ENCODE measurements around the gene PXMP2.
"Not testable (repeated sequence)": the region's sequence is repeated elsewhere in the genome, so short reads cannot be mapped to it uniquely, and the experiment has no call there.

The PXMP2 gene

DNA sequence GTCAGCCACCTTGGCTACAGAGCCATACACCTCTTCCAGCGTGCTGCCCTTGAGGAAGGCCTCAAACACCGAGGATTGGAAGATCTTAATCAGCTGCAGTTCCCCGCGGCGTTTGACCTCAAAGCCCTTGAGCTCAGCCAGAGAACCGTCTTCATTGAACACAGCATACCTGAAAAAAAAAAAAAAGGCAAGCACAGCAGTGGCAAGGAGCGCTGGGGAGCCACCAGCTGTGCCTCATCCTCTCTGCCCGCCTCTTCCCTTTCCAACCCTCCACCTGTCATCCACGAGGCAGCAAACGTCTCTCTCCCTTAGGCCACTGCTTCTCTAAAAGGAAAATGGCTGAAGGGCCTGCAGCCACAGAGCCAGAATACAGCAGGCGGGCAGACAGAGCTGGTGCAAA is 26.4 kb upstream of the PXMP2 start:
- DNase-seq, result no peak

DNA sequence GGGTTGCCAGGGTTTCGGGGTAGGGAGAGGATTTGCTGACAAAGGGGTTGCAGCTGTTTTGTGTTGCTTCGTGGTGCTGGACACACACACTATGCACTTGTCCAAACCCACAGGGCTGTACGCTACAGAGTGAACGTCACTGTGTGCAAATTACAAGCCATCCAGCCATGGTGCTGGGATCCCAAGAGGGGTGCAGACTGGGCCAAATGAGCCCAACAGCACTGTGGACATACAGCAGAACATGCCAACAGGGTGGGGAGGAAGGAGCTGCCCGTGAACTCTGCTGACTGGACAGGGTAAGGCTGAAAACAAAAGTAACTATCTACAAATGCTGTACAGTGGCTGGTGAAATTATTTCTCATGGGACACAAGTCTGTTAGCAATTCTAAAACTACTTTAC is 25.4 kb upstream of the PXMP2 start:
- DNase-seq, result no peak

- no peak for DNase-seq
These were observed 24.3 kb upstream of the PXMP2 start for GRCh38 chr12:132662901-132663755.

GRCh38 chr12:132664206-132665148 is 22.9 kb upstream of the PXMP2 start:
- no peak for DNase-seq

DNA sequence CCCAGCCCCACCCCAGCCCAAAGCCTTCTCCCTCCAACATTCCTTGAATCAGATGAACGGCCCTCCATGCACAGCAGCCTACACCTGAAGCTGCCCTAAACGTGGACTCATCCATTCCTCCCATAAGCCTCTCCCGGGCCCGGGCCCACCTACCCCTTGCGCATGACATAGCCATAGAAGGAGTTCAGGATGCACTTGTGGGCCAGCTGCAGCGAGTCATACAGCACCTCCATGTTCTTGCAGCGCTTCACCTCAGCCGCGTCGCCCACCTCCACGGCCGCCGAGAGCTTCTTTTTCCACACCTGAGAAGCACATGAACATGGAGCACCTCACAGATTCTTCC is 22.3 kb upstream of the PXMP2 start:
- DNase-seq, result no peak

DNA sequence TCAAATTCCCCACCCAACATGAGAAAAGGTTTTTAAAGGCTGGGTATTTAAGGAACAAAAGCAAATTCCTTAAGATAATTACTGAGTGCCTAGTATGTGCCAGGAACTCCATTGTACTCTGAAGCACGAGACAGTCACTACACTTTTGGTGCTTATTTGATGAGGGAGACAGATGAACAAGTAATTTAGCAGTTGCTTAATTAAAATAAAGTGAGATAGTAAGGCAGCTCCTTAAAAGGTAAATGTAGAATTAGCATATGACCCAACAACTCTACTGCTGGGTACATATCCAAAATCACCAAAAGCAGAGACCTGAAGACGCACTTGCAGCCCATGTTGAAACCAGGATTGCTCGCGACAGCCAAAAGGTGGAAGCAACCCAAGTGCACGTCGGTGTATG is 21.6 kb upstream of the PXMP2 start:
- no peak for DNase-seq

DNA sequence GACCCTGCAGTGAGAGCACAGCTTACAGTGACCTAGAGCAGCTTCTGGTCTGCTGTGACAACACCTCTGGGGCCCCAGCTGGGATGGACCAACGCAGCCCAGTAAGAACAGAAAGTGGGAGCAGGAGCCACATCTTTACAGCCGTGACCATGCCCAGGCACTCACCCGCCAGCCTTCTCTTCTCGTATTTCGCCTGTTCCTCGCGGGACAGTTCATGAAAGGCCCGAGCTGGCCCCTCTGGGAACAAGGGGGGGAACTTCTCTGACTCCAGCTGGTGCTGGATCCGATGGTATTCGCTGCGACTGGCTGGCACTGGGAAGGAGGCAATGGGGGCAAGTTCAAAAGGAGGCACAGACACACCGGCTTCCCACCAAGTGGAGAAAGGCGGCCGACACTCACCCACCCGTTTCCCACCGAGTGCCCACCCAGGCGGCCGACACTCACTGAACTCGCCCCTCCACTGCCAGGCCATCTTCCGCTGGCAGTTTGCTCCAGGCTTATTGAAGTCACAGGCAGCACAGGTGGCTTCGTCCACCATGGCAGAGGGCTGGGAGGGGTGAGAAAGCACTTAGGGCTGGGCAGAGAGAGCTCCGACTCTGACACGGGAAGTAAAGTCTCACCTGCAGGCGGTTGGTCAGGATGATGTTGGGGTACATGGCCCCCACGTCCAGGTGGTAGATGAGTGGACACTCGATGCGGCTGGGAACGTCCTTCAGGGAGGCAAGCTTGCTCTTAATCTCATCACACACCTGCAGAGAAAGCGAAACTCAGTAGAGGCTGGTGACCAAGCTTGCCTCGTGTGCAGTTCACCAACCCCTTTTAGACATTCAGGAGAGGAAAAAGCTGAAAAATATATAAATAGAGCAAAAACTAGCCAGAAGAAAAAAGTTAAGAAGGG is 18.9 kb upstream of the PXMP2 start:
- DNase-seq, result no peak

- DNase-seq, result no peak
These were observed 18.1 kb upstream of the PXMP2 start for GRCh38 chr12:132669166-132669879.

DNA sequence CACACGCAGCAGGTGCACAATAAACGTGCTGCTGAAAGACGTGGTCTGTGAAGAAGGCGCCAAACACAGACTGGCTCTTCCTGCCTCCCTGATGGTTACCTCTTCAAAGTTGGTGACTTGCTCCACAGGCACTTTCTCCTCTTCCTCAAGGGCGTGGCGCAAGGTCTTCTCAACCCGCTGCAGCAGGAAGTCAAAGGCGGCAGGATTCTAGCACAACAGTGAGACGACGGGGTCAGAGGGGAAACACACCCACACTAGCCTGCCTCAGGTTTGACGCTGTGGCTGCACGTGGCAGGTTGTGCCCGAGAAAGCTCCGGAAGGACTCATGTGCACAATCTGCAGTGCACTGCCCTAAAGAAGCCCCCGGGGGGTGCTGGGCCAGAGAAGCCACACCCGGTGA is 15.3 kb upstream of the PXMP2 start:
- DNase-seq, result no peak

DNA sequence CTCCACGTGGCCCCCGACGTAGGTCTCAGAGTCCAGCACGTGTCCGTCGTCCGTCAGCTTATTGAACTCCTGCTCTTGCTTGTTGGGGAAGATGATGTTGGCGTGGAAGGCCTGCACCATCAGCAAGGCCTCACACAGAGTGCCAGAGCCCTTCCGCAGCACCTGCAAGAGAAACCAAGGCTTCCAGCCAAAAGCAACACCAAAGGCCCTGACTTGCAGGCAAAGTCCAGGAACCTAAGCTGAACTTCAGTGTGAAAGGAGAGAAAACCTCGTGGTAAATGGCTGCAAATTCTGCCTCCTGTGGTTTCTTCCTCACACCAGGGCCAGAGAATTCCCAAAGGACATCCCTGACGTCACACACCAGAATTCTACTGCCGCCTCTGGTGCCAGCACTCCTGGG is 14.7 kb upstream of the PXMP2 start:
- no peak for DNase-seq

DNA sequence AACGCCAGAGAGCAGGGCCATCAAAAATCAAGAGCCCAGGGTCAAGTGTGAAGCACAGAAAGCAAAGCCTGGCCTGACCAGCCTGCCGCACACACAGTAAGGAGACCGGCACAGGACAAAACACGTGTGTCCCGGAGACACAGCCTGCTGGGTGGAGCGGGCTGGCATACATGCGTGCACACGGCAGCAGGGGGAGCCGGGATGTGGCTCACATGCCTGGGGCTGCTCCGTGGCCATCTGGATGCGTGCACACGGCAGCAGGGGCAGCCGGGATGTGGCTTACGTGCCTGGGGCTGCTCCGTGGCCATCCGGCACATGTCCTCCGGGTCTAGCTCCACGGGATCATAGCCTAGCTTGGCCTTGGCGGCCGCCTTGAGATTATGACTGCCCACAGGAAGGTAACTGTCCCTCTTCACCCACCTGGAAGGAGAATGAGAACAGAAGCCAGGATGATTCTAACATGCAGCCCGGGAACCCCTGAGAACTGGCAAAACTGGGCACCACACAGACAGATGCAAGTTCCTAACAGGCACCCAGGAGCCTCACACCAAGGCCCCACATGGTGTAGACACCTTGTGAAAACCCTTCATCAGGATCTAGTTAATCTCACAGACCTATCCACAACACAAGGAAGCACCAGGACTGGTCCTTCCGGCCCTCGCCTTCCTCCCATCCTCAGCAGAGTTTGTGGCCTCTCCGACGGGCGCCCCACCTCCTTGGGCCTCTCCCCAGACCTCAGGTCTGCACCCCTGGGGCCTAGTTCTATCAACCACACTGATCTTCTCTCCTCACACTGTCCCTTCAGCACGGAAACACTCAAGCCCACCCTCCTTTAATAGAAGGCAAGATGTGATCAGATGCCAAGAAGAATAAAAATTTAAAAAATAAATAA is 13.9 kb upstream of the PXMP2 start:
- DNase-seq, result no peak

DNA sequence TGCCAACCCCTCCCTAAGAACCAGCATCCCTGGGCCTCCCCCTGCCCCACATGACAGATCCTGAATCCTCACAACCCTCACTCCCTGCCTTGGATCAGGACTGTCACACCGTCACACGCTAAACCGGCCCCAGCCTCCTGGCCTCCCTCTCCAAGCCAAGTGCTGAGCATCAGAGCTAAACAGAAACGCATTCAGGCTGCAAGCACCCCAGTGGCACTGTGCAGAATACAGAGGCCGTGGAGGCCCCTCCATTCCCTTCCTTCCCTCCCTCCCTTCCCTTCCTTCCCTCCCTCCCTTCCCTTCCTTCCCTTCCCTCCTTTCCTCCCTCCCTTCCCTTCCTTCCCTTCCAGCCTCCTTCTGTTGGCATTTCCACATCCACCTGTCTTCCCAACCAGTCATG is 12.8 kb upstream of the PXMP2 start:
- no peak for DNase-seq

DNA sequence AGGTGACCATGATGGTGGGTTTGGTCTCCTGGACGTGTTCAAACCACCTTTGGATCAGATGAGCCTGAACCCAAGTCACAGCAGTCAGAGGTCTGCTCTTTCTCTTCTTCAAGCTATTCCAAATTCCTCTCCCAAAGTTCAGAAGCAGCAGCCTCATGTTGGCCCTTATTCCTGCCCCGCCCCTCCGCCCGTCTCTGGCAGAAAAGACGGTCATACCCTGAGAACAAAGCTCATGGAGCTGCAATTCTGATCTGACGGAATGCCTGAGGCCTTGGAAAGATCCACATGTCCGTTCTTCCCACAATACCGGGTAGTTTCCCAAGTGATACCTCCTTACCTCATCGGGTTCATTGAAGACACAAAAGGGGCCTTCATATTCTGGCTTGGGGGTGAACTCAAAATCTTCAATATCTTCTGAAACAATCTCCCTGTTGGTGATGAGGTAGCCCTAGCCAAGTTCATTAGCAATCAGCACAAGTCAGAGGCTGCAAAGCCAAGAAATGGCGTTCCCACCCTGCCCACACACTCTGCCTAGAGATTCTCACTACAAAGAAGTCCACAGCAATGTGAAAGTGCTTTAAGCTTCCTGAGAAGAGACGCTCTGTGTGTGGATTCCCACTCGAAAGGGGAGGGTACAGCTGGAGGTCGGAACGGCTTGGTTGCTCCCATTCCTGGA is 11.5 kb upstream of the PXMP2 start:
- no peak for DNase-seq

DNA sequence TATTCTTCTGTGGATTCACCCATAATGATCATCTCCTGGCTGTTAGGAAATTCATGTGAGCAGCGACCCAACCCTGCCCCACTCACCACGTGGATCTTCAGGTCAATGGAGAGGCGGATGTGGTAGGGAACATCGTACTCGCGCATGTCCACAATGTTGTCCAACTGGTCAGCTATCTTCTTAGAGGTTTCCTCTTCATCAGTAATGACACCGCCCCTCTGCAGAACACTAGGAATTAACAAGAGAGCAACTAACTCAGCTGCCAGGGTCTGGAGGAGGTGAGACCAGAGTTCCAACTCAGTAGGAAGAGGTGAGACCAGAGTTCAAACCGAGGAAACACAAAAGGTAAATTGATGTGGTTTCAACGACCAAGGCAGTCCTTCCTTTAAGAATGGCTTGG is 9.9 kb upstream of the PXMP2 start:
- DNase-seq, result no peak

DNA sequence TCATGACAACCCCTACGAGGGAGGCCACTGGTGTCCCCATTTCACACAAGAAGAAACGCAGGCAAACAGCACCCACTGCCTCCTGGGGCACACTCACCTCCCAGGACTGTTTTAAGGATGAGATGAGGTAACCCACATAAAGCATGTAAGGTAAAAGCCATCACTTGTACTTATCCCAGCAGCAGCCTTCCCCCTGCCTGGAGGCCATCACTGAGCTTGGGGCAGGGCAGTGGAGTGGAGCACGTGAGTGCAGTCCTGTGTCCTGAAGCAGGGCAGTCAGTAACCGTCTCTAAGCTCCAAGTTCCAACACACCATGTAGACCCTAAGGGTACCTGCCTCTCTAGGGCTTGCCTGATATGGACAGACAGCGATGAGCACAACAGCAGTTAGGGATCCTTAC is 2.0 kb upstream of the PXMP2 start:
- no peak for DNase-seq

DNA sequence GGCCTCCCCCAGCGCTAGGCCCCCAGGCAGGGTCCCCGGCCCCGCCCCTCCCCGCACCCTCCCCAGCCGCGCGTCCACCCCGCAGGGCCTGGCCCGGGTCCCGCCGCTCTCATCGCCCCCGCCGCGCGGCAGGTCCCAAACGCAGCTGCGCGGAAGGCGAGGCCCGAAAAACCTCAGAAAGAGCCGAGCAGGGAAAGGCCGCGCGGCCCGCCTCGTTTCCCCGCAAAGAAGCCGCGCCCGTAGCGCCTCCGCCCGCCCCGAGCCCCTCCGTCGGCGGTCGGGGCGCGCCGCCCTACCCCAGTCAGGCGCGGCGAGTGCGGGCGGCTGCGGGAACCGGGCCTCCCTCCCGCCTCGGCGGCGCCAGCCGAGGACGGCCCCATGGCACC is 569 bp upstream of the PXMP2 start:
- DNase-seq, result no peak

DNA sequence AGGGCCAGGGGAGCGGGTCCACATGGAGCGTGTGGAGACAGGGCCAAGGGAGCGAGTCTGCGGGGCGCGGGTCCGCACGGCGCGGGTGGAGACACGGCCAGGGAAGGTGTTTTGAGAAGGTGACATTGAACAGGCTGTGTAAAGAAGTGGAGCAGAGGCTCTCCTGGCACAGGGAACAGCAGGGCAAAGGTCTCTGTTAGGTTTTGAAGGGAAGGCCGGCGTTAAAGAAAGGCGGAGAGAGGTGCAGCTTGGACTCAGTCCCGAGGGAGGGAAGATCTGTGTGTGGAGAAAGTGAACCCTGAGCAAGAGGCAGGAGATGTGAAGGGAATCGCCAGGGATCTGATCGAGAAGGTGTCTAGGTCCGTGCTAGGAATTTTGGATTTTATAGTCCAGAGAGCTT is 1.8 kb downstream of the PXMP2 start:
- DNase-seq, result no peak

DNA sequence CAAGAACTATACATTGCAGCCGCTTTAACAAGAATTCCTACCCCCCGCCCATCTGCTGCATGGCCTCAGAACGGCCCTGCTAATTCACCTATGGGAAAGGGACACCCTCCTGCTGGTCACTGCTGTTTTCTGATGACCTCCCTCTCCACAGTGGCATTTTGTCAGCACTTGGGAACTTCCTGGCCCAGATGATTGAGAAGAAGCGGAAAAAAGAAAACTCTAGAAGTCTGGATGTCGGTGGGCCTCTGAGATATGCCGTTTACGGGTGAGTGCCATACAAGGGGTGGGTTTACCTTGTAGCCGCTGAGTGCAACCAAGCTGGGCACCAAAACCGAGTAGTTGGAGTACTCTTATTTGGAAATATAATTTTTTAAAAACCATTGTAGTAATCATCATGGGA is 2.7 kb downstream of the PXMP2 start:
- no peak for DNase-seq

DNA sequence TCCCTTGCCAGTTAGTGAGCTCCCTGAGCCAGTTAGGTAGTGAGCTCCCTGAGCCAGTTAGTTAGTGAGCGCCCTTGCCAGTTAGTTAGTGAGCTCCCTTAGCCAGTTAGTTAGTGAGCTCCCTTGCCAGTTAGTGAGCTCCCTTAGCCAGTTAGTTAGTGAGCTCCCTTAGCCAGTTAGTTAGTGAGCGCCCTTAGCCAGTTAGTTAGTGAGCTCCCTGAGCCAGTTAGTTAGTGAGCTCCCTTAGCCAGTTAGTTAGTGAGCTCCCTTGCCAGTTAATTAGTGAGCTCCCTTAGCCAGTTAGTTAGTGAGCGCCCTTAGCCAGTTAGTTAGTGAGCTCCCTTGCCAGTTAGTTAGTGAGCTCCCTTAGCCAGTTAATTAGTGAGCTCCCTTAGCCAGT is 4.6 kb downstream of the PXMP2 start:
- not testable (repeated sequence) for DNase-seq

DNA sequence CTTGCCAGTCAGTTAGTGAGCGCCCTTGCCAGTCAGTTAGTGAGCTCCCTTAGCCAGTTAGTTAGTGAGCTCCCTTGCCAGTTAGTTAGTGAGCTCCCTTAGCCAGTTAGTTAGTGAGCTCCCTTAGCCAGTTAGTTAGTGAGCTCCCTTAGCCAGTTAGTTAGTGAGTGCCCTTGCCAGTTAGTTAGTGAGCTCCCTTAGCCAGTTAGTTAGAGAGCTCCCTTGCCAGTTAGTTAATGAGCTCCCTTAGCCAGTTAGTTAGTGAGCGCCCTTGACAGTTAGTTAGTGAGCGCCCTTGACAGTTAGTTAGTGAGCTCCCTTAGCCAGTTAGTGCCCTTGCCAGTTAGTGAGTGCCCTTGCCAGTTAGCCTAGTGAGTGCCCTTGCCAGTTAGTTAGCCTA is 7.5 kb downstream of the PXMP2 start:
- not testable (repeated sequence) for DNase-seq

- no peak for DNase-seq
These were observed 8.0 kb downstream of the PXMP2 start for GRCh38 chr12:132695431-132695830.
